ENCODE measurements around the gene PIGO. TPM values are rescaled to one million over a fixed set of nuclear protein-coding genes. Genes with fewer than 3 reads are reported as not detected.

PIGO gene
- total and polyA plus RNA-seq, 9 of the 15 experiments (the other 6 are each of a cell fraction or from before 2014, with no cell fraction given): 5.4 to 13.7 (median 9.7) TPM

- peak; percentile 73 for TF ChIP-seq THAP12 (CRISPR knock-in tag; IDR thresholded peaks at IDR 0.05)
- TF ChIP-seq CBX5 (IDR thresholded peaks at IDR 0.05; ENCODE audit: borderline replicate concordance, low read depth): no peak
- no peak for TF ChIP-seq ZBED1 (IDR thresholded peaks at IDR 0.05)
- no peak for TF ChIP-seq KLF10 (CRISPR knock-in tag; IDR thresholded peaks at IDR 0.05)
- TF ChIP-seq ATF3 (IDR thresholded peaks at IDR 0.05): no peak
- TF ChIP-seq ATF3 (CRISPR knock-in tag; conservative IDR thresholded peaks at IDR 0.05): no peak
- no peak for TF ChIP-seq ZNF77 (CRISPR knock-in tag; IDR thresholded peaks at IDR 0.05)
- no peak; the same call in 1 of the 2 replicates for TF ChIP-seq DPF2 (IDR thresholded peaks at IDR 0.05)
- no peak for TF ChIP-seq ZNF280A (IDR thresholded peaks at IDR 0.05; ENCODE audit: low read depth, partially characterized antibody)
- no peak for TF ChIP-seq ZNF121 (CRISPR knock-in tag; conservative IDR thresholded peaks at IDR 0.05)
- TF ChIP-seq IRF1 (CRISPR knock-in tag; IDR thresholded peaks at IDR 0.05; ENCODE audit: borderline replicate concordance): no peak
- TF ChIP-seq RFX1 (IDR thresholded peaks at IDR 0.05): no peak
- TF ChIP-seq NBN (IDR thresholded peaks at IDR 0.05; ENCODE audit: low read depth): no peak; the same call in 1 of the 2 replicates
- TF ChIP-seq ZC3H8 (IDR thresholded peaks at IDR 0.05): no peak
- no peak for TF ChIP-seq ZNF57 (CRISPR knock-in tag; IDR thresholded peaks at IDR 0.05)
- TF ChIP-seq ZFP36 (IDR thresholded peaks at IDR 0.05; ENCODE audit: low read depth, low read length, partially characterized antibody): no peak
- no peak for TF ChIP-seq ZNF707 (CRISPR knock-in tag; conservative IDR thresholded peaks at IDR 0.05)
Observed at GRCh38 chr9:35096035-35096849, at the start of gene PIGO (continued).

All from K562 (cell line).